ENCODE measurements around the gene PRLR. TPM values are rescaled to one million over a fixed set of nuclear protein-coding genes. Genes with fewer than 3 reads are reported as not detected.

PRLR gene
- total RNA-seq, 6 experiments from 2014 or later, result 7.4 to 26.8 (median 15.1) TPM

- Histone ChIP-seq H3K27ac (peak overlapping the region in 1 of 3 donors; percentile 61), H3K27me3 (no peaks in the 10 kb centered on the region), H3K36me3 (no peaks in the 10 kb centered on the region), H3K4me1 (peaks cover 0 to 32% (median 14%) of the 10 kb centered on the region in 4 donors), H3K9me3 (no peaks in the 10 kb centered on the region), H3K4me3 (peak overlapping the region in 1 of 3 donors; percentile 3)
- TF ChIP-seq CTCF (IDR thresholded peaks at IDR 0.05) (no peak), POLR2A (IDR thresholded peaks at IDR 0.05) (no peak)
- intact Hi-C loops (cut with DNase I), result no loop called here
- ATAC-seq, result peak; percentile 61 to 72 (median 69)
- peak in 1 of 3 donors; percentile 63 for DNase-seq
- WGBS (ENCODE audit: insufficient coverage, low coverage, low lambda C conversion rate, missing lambda C conversion rate), result 25% methylated on average over 3 of the region's 3 CpGs
These were observed 179.7 kb downstream of the PRLR start for GRCh38 chr5:35050541-35051126.

- peaks cover 0 to 38% (median 17%) of the 10 kb centered on the region in 4 donors for H3K4me1 ChIP-seq
- intact Hi-C loops (cut with DNase I), result no loop called here
- TF ChIP-seq CTCF (IDR thresholded peaks at IDR 0.05) (no peak), POLR2A (IDR thresholded peaks at IDR 0.05) (no peak)
- no peaks in the 10 kb centered on the region for H3K36me3 ChIP-seq
- peak overlapping the region in 1 of 3 donors; percentile 68 for H3K4me3 ChIP-seq
- DNase-seq, result no peak
- peak overlapping the region in 1 of 3 donors; percentile 78 for H3K27ac ChIP-seq
- 38% methylated on average over 1 of the region's 1 CpG for WGBS (ENCODE audit: insufficient coverage, low coverage, low lambda C conversion rate, missing lambda C conversion rate)
- peak in 1 of 4 donors; percentile 4 for ATAC-seq
- H3K9me3 ChIP-seq, result no peaks in the 10 kb centered on the region
- H3K27me3 ChIP-seq, result no peaks in the 10 kb centered on the region
These were observed 181.4 kb downstream of the PRLR start for GRCh38 chr5:35048910-35049309.

- 15% methylated on average over 7 of the region's 8 CpGs for WGBS (ENCODE audit: insufficient coverage, low coverage, low lambda C conversion rate, missing lambda C conversion rate)
- H3K27ac ChIP-seq, result peak within 1 kb of the TSS; percentile 48 to 78 (median 69)
- peak; percentile 77 to 85 (median 82) for ATAC-seq
These were observed 182.4 kb downstream of the PRLR start, which contains the start of gene AGXT2 for GRCh38 chr5:35047785-35048404. AGXT2 (minus strand) TSS chr5:35047949; CDS start chr5:35047892, 57 bp downstream.

GRCh38 chr5:35046774-35047173 is 183.5 kb downstream of the PRLR start:
- Histone ChIP-seq H3K27ac (peak overlapping the region; percentile 28 to 78 (median 48)), H3K4me3 (peak overlapping the region; percentile 41 to 68 (median 66)), H3K36me3 (no peaks in the 10 kb centered on the region), H3K9me3 (no peaks in the 10 kb centered on the region), H3K27me3 (no peaks in the 10 kb centered on the region), H3K4me1 (peaks cover 0 to 38% (median 15%) of the 10 kb centered on the region in 4 donors)
- intact Hi-C loops (cut with DNase I), result no loop called here
- DNase-seq (no peak), ATAC-seq (peak; percentile 12 to 45 (median 27))
- WGBS (ENCODE audit: insufficient coverage, low coverage, low lambda C conversion rate, missing lambda C conversion rate), result 41% methylated on average over 4 of the region's 4 CpGs
- no peak for TF ChIP-seq CTCF (IDR thresholded peaks at IDR 0.05)
- no peak for TF ChIP-seq POLR2A (IDR thresholded peaks at IDR 0.05)

More at GRCh38 chr5:35047785-35048404, 182.4 kb downstream of the PRLR start, which contains the start of gene AGXT2:
- H3K4me3 ChIP-seq, result peak within 1 kb of the TSS; percentile 41 to 68 (median 66)
- no peaks in the 10 kb centered on the region for H3K9me3 ChIP-seq
- TF ChIP-seq CTCF (IDR thresholded peaks at IDR 0.05) (no peak), POLR2A (IDR thresholded peaks at IDR 0.05) (peak; percentile 23)
- peaks cover 0 to 38% (median 17%) of the 10 kb centered on the region in 4 donors for H3K4me1 ChIP-seq
- intact Hi-C loops (cut with DNase I), result no loop called here
- H3K36me3 ChIP-seq, result no peaks in the 10 kb centered on the region
- no peaks in the 10 kb centered on the region for H3K27me3 ChIP-seq
- peak in 2 of 3 donors; percentile 34 to 64 for DNase-seq

Measured in right lobe of liver (tissue), 6 donors.